Measurements from ENCODE around the gene GET4. TPM values are rescaled to one million over a fixed set of nuclear protein-coding genes. Genes with fewer than 3 reads are reported as not detected.

GET4 gene
- total RNA-seq, 1 donor from 2014 or later: 43.4 TPM

DNA sequence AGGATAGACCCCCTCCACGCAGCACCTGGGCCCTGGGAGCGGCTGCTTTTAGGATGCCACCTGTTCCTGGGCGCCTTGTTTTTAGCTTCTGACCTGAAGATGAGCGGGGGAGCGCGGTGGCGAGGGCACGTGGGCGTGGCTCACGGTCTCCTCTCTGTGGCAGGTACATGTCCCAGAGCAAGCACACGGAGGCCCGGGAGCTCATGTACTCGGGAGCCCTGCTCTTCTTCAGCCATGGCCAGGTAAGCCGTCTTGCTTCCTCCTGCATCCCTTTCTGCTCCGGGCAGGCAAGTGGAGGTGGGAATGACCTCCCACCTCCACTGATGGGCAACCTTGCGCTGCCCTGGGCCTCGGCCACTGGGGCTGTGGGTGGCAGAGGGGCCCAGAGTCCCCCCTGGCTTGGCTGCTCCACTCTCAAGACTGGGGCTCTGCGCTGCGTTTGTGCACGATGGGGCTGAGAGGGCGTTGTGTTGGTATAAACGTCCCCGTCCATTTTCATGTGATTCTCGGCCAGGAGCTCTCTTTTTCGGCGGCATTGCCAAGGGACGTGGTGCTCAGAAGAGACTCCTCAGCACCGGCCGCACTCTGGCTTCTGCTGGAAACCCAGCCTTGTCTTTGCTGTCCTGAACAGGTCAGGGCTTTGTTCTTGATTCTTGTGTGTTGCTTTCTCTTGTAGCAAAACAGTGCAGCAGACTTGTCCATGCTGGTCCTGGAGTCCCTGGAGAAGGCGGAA lies 9.7 kb downstream of the GET4 start:
- DNase-seq (ENCODE audit: low spot score): no peak

DNA sequence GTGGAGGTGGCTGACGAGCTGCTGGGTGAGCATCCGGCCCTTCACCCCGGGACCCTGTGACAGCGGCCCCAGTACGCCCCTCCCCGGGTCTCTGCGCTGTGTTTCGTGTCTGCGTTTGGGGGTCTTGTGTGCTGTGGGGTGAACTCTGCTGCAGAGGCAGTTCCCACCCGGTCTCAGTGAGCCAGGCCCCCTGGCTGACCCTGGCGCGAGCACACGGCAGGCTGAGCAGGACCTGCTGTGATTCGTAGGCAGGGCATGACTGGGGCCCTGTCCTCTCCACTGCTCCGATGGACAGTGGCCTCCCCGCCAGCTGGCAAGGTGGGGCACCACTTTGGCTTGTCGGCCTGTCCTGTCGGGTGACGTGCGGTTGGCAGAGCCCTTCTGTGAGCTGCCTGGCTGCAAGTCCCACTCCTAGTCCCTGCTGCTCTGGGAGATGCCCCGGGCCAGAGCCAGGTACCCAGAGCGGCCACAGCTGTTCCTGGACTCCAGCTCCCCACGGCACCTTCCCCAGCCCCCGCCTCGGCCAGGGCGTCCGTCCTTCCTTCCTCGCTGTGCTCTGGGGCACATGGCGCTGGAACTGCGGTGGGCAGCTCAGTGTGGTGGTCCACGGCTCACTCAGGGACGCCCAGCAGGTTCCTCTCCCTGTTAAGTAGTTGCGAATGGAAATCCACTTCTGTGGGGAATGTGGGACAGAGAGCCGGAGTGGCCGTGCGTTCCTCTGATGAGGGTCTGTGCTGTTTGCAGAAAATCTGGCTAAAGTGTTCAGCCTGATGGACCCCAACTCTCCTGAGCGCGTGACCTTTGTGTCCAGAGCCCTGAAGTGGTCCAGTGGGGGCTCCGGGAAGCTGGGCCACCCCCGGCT lies 10.5 kb downstream of the GET4 start:
- DNase-seq (ENCODE audit: low spot score): no peak

GRCh38 chr7:887488-887820 lies 11.1 kb downstream of the GET4 start:
- DNase-seq (ENCODE audit: low spot score): no peak

GRCh38 chr7:888081-889024 lies 12.0 kb downstream of the GET4 start:
- no peak for DNase-seq (ENCODE audit: low spot score)

- no peak for DNase-seq (ENCODE audit: low spot score)
Observed at GRCh38 chr7:889025-889390, 12.7 kb downstream of the GET4 start.

- DNase-seq (ENCODE audit: low spot score): no peak
Observed at GRCh38 chr7:889391-889790, 13.0 kb downstream of the GET4 start.

- no peak for DNase-seq (ENCODE audit: low spot score)
Observed at GRCh38 chr7:890868-891267, 14.5 kb downstream of the GET4 start.

DNA sequence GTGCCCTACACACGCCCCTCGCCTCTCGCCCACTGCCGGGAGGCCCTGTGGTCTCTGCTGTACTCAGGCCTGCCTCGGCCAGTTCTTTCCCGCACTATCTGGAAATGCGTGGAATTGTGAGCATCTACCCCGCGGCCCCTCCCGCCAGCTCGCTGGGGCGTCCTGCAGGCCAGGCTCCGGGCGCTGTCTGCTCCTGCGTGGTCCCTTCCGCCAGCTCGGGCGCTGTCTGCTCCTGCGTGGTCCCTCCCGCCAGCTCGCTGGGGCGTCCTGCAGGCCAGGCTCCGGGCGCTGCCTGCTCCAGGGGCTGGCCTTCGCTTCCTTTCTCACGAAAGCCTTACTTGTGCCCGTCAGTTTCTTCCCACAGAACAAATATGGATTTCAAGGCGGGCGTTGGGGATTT lies 14.9 kb downstream of the GET4 start:
- no peak for DNase-seq (ENCODE audit: low spot score)

GRCh38 chr7:891805-892204 lies 15.5 kb downstream of the GET4 start:
- no peak for DNase-seq (ENCODE audit: low spot score)

DNA sequence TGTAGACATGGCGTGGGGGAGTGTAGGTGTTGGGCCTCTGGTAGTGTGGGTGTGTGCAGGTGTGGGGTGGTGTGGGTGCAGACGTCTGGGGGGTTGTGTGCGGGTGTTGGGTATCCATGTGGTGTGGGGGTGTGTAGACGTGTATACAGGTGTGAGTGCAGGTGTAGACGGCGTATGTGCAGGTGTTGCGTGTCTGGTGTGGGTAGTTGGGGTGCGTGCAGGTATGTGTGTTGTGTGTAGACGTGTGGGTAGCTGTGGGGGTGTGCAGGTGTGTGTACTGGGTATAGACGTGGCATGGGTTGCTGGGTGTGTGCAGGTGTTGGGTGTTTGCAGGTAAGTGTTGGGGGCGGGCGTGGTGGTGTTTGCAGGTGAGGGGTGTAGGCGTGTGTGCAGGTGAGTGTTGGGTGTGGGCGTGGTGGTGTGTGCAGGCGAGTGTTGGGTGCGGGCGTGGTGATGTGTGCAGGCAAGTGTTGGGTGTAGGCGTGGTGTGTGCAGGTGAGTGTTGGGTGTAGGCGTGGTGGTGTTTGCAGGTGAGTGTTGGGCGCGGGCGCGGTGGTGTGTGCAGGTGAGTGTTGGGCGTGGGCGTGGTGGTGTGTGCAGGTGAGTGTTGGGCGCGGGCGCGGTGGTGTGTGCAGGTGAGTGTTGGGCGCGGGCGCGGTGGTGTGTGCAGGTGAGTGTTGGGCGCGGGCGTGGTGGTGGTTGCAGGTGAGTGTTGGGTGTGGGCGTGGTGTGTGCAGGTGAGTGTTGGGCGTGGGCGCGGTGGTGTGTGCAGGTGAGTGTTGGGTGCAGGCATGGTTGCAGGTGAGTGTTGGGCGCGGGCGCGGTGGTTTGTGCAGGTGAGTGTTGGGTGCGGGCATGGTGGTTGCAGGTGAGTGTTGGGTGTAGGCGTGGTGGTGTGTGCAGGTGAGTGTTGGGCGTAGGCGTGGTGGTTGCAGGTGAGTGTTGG lies 16.6 kb downstream of the GET4 start:
- DNase-seq (ENCODE audit: low spot score): no peak

- no peak for DNase-seq (ENCODE audit: low spot score)
Observed at GRCh38 chr7:893686-894085, 17.3 kb downstream of the GET4 start.

DNA sequence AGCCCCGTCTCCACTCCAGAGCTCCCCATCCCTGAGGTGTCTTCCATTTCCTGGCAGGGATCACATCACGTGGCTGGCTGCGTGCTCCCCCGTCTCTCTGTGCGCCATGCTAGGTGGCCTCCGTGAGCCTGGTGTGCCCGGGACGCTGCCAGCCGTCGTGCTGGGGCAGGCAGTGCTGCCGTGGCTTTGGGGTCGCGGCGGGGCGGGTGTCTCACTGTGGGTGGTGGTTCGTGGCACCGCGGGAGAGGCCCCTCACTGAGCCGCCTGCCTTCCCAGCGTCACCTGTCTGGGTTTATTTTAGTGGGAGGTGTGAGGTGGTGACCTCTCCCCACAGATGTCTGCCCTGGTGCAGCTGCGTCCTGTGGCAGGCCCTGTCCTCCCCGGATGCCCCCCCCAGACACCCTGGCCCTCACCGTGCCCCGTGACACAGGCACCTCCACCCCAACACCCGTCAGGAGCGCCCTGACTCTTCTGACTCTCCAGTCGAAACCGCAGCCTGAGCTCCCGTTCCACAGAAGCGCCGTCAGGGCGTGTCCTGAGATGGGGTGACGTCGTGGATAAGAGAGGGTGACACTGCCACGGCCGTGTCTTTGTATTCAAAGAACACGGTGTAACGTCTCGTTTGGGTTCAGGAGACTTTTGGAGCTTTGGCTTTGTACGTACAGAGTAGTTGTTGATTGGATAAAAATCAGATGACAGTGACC lies 18.0 kb downstream of the GET4 start:
- DNase-seq (ENCODE audit: low spot score): no peak

DNA sequence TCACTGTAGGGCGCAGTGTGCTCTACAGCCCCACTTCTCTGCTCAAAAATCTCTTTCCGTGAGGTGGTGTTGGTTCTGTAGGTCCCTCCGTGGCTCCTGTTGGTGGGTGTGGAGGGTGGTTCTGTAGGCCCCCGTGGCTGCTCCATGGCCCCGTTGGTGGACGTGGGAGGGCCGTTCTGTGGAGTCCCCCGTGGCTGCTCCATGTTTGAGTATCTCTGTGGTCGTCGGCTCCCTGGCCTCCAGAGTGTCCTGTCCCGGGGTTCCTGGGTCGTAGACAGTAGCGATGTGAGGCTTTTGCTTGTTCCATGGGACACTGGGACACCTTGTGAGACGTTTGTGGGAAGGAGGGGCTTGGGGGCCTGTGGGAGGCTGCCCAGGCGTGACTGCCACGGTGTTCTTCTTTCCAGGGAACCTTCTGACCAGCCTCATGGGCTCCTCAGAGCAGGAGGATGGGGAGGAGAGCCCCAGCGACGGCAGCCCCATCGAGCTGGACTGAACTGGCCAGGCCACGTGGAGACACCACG lies 18.6 kb downstream of the GET4 start:
- no peak for DNase-seq (ENCODE audit: low spot score)

GRCh38 chr7:895451-896052 lies 19.2 kb downstream of the GET4 start:
- no peak for DNase-seq (ENCODE audit: low spot score)

DNA sequence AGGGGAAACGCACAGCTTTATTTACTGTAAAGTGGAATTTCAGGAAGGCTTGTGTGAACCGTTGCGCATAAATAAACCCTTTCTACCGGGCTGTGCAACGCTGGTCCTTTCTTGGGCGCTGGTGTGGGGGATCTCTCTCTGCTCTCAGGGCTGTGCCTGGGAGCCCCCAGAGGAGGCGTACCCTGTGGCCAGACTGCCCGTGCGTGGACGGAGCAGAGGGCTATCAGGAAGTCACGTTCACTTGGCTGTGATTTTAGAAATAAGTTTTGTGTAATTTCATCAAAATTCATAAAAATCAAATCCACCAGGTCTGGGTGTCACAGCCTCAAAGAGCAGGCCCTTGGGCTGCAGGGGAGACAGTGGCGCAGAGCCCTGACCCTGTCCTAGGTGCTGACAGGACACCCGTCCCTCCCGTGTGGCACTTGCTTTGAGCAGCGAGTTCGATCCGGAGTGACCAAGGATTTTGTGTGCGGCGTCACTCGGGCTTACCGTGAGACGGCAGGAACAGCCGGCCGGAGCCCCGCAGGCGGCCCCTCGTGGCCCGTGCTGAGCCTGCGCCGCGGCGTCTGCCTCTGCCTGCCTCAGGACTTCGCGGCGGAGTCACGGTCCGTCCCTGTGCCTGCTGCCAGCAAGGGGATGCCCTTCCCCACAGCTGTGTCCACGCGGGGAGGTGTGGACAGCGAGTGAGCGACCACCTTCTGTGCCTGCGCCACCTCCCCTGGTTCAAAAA lies 20.2 kb downstream of the GET4 start:
- DNase-seq (ENCODE audit: low spot score): no peak

GRCh38 chr7:897086-897485 lies 20.7 kb downstream of the GET4 start:
- DNase-seq (ENCODE audit: low spot score): no peak

GRCh38 chr7:897771-898376 lies 21.5 kb downstream of the GET4 start:
- DNase-seq (ENCODE audit: low spot score): no peak

GRCh38 chr7:898460-898854 lies 22.1 kb downstream of the GET4 start:
- DNase-seq (ENCODE audit: low spot score): no peak
